Activated CD8-positive, alpha-beta memory T cell treated with anti-CD3 and anti-CD28 coated beads, Interleukin-2, amount 50 U/mL, for 48 hours (primary cell): Measurements from ENCODE around the gene DGCR2.
"Not testable (repeated sequence)": the region's sequence is repeated elsewhere in the genome, so short reads cannot be mapped to it uniquely, and the experiment has no call there.

Experiments used
- DNase-seq: peaks from one replicate; pipeline ENCODE4 v3.0.0-alpha.2; 2020

DGCR2 gene, protein sequence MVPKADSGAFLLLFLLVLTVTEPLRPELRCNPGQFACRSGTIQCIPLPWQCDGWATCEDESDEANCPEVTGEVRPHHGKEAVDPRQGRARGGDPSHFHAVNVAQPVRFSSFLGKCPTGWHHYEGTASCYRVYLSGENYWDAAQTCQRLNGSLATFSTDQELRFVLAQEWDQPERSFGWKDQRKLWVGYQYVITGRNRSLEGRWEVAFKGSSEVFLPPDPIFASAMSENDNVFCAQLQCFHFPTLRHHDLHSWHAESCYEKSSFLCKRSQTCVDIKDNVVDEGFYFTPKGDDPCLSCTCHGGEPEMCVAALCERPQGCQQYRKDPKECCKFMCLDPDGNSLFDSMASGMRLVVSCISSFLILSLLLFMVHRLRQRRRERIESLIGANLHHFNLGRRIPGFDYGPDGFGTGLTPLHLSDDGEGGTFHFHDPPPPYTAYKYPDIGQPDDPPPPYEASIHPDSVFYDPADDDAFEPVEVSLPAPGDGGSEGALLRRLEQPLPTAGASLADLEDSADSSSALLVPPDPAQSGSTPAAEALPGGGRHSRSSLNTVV

DNA sequence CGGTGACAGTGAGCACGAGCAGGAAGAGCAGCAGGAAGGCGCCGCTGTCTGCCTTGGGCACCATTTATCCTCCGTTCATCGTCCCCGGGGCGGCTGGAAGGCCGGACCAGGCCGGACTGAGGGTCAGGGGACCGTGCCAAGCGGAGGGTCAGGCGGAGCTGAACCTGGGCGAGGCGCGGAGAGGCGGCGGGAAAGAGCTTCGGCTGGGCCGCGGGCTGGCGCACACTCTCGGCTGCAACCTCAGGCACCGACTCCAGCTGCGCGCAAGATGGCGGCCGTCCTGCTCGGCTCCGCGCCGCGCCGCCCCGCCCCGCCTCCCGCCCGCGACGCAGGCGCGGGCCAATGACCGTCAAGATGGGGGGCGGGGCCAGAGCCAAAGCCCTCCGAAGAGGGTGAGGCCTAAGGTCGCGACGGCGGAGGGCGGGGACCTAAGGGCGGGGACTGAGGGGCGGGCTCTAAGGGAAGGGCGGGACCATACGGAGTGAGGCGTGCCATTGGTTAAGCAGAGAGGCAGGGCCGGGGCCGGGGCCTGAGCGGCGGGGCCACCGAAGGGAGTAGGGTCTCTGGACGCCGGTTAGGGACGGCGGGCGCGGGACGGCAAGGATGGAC, at the start of gene DGCR2:
TSS of gene DGCR2 (minus strand) at position 270 of the 609 bp plus-strand sequence. CDS start at position 64, 206 bp downstream.
- DNase-seq: peak; percentile 97

DNA sequence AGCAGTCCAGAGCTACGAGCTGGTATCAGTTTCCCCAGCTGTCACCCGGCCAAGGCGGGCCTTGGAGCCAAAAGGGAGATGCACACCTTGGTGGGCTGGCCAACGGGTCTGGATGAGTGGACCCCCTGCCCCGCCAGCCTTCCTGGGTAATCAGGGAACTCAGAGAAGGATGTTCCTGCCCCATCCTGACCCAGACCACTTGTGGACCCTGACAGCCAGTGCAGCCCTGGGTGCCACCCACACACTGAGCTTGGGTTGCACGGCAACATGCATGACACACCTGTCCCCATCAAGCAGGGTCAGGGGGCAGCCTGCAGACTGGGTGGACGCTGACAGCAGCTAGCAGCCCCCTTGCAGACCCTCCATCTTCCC, 47.7 kb upstream of the DGCR2 start:
- no peak for DNase-seq

DNA sequence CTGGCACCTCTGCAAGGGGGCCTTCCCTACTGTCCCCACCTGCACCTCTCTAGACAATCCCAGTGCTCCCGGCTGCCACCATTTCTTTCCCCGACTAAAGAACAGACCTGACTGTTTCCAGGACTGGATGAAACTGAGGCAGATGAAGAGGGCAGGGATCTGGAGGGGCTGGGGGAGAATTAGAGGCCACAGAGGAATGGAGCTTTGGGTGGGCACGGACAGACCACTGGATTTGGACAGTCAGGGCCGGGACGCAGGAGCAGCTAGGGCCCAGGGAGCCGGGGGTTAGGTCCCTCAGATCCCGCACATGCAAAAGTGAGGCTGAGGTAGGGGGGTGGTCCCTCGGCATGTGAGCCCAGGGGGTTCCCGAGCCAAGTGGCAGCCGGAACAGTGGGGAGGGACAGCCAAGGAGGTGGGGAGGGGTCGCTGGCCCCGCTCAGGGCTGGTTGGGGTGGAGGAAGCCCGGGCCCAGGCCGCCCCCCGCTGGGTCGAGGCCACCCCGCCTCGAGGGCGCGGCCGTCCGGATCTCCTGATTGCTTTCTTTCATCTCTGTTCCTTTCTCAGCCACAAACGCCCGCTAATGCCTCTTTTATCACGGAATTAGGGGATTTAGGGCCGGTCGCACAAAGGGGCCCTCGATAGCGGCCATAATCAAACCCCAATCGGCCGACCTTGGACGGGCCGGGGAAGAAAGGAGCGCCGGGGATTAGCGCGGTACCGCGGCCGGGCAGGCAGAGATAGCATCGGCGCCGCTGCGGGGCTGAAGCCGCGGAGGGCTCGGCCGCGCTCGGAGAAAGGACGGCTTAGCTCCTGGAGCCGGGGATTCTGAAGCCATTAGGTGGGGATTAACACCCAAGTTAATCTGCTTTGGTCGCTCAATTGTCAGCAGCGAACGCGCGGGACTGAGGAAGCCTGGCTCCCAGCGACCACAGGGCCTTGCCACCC, 47.1 kb upstream of the DGCR2 start:
- DNase-seq: no peak

DNA sequence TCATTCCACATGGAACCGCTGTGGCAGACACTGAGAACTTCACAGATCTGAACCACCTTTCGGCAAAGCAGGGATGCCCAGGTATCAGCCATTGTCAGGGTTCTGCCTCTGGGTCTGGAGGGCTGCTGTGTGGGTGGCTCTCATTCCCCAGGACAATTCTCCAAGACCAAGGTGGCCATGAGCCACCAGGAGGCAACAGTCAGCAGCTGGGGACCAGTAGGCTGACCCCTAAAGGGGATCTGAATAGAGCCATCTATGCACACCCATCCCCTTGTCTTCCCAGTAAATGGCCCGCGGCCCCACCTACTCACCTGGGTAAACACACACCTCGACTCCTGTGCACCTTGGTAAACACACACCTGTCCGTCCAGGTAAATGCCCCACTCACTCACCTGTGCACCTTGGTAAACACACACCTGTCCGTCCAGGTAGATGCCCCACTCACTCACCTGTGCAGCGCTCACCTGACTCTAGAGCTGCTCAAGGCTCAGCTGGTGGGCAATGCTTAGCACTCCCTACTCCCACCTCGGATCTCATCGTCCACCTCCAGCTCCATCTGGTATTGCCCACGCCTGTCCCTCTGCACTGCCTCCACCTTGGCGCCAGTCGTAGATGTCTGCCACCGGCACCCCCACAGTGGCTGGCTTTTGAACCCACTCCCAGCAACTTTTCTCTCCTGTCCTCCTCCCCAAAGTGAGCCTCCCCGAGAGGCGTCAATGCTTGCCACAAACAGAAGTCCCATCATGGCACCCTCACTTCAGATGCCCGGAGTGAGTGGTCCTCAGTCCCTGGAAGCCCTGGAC, 46.1 kb upstream of the DGCR2 start:
- DNase-seq: no peak

DNA sequence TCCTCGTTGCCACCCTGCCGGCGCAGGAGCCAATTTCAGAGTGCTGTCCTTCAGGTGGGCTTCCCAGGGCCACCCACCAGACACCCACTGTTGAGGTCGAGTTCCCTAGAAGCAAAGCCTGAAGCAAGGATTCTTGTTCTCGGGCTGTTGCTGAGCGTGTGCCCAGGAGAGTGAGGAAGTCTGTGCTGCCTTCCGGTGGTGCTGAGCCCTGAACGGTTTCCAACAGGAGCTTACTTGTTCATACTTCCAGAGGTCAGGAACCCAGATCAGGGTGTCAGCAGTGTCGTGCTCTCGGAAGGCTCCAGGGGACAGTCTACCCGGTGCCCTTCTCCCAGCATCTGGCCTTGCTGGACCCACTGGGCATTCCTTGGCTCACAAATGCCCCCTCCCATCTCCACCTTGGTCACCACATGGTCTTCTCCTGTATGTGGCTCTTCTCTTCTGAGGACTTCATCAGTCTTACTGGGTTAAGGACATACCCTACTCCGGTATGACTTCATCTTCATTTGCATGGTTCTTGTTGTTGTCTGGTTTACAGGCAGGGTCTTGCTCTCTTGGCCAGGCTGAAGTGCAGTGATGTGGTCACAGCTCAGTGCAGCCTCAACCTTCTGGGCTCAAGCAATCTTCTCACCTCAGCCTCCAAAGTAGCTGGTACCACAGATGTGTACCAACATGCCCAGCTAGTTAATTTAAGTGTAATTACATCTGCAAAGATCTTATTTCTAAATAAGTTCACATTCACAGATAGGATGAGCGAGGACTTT, 45.1 kb upstream of the DGCR2 start:
- DNase-seq: no peak

DNA sequence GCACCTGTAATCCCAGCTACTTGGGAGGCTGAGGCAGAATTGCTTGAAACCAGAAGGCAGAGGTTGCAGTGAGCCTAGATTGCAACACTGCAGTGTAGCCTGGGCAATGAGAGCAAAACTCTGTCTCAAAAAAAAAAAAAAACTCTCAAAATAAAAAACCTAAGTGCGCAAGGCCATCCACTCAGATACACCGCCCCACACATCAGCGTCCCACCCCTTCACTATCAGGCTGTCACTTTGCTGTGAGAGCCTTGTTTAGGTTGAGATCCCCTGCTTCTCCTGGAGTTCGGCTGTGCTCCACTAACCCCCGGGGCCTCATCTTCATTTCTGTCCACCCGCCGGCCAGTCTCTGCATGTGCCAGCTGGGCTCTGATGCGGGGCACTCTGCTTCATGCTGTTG, 44.2 kb upstream of the DGCR2 start:
- DNase-seq: no peak

DNA sequence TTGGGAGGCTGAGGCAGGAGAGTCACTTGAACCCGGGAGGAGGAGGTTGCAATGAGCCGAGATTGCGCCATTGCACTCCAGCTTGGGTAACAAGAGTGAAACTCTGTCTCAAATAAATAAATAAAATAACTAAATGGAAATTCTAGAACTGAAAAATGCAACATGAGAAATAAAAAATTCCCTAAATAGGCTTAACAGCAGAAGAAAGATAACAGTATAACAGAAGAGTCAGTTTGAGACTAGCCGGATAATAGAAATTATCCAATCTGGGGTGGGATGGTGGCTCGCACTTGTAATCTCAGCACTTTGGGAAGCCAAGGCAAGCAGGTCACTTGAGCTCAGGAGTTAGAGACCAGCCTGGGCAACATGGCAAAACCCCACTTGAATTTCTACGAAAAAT, 42.2 kb upstream of the DGCR2 start:
- DNase-seq: no peak

DNA sequence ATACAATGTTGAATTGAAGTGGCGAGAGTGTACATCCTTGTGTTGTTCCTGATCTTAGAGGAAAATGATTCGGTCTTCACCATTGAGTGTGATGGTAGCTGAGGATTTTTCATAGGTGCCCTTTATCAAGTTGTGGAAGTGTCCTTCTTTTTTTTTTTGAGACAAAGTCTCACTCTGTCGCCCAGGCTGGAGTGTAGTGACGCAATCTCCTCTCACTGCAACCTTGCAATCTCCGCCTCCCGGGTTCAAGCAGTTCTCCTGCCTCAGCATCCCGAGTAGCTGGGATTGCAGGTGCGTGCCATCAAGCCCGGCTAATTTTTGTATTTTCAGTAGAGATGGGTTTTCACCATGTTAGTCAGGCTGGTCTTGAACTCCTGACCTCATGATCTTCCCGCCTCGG, 36.4 kb upstream of the DGCR2 start:
- DNase-seq: not testable (repeated sequence)

DNA sequence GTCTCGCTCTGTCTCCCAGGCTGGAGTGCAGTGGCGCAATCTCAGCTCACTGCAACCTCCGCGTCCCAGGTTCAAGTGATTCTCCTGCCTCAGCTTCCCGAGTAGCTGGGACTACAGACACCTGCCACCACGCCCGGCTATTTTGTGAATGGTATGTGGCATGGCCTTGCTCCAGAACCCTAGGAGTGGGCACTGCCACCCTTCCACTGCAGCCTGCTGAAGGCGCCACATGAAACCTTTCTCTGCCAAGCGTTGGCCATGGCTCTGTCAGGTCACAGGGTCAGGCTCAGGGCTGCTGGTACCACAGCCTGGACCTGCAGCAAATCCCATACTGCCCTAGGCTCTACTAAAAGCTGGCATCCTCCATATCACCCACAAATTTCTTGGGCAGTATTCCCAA, 33.9 kb upstream of the DGCR2 start:
- DNase-seq: not testable (repeated sequence)

DNA sequence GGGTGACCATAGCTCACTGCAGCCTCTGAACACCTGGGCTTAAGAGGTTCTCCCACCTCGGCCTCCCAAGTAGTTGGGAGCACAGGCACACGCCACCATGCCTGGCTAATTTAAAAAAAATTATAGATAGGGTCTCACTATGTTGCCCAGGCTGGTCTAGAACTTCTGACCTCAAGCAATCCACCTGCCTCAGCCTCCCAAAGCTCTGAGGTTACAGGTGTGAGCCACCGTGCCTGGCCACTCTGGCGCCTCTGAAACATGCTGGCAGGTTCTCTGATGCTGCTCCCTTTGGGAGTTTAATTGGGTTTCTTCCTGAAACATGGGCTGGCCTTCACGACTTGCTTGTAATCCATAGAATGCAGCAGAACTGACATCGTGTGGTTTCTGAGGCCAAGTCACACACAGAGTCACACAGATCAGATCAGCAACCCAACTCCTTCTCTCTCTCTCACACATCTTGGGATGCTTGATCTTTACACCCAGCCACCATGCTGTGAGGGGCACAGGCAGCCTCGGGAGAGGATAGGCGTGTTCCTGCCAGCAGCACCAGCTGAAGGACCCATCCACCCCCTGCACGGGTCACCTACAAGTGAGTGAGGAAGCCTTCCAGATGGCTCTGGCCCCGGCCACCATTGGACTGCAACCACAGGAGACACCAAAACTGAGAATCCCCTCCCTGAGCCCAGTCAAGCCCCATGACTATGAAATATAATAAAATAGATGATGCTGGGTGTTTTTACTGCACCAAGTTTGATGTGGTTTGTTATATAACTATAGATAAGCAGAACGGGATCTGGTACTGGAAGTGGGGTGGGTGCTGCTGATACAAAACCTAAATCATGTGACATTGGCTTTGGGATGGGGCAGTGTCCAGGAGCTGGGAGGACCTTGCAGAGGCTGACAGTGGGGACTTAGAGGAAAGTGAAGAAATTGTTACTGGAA, 31.0 kb upstream of the DGCR2 start:
- DNase-seq: no peak

DNA sequence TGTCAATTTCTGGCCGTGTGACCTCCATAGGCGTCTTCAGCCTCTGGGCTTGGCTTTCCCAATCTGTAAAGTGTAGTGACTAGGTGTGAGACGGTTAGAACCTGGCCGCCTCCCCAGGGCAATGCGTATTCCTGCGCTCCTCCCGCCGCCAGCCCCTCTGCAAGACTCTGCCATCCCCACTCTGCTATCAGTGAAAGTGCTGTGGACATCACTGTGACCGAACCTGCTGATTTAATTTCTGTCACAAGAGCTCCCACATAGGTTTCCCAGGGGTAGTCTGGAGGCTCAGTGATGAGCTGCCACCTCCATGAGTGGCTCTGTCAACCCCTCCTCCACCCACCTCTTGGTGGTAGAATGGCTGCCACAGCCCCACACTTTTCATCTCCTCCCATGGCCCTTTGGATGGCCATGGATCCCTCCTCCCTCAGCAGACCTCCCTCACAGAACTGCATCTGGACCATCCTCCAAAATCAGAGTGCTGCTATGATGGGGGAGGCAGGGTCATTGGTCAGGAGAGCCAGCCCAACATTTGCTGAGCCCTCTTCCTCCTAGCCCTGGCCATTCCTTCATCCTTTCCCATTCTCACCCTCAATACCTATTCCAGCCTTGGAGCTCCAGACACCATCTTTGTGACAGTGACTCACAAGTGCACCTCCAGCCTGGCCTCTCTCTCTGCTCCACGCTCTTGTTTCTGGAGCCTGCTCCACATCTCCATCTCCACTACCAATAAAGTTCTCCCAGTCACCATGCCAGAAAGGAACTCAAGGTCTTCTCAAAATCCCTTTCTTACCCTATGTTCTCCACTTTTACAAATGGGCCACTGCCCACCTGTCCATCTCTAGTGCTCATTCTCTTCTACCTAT, 29.3 kb upstream of the DGCR2 start:
- DNase-seq: no peak

DNA sequence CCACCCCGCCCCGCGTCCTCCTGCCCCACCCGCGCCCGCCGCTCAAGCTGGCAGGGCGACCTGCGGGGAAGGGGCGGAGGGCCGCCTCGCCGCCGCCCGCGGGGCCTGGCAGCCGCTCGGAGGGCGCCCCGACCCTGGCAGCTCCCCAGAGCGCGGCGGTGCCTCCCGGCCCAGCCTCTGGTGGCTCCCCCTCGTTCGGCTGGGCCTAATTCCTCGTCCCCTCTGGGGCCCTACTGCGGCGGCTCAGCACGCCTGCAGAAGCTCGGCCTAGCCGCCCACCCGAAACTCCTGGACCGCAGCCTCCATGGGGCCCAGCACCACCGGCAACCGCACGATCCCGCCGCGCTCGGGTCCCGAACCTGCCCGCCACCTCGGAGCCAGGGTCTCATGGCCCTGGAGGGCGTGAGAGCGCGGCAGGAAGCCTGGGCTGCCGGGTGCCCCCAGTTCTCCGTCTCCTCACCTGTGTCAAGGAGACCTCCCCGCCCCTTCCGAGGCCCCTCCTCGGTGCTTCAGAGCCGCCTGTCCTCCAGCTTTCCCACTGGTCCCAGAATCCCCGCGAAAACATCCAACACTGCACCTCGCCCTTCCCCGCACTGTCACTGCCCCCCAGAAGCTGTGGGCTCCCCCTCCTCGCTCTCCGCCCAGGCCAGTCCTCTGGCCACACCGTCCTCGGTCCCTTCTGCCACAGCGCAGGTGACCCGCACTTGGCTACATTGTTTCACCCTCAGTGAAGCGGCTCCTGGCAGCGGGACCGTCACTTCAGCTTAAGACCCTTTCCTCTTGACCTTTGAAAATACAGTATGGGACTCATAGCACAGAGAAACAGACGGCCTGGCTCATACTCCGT, 28.5 kb upstream of the DGCR2 start:
- DNase-seq: no peak

DNA sequence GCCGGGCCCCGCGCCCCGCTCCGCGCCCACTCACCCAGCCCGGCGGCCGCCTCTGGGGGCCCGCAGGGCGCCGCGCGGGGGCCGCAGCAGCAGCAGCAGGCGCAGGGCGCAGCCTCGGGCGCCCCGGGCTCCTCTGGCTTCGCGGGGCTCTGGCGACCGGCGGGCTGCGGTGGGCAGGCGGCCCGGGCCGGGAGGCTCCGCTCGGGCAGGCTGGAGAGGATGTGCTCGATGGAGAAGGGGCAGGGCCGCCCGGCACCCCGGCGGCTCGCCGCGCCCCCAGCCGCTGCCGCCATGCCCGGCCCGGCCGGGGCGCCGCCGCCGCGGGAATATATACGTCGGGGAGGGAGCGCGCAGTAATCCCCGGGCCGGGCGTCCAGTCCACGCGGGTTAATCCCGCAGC, 27.8 kb upstream of the DGCR2 start, which contains the start of gene GSC2:
TSS of gene GSC2 (minus strand) at position 302 of the 400 bp plus-strand sequence. CDS start at position 293, 9 bp downstream.
- DNase-seq: no peak

DNA sequence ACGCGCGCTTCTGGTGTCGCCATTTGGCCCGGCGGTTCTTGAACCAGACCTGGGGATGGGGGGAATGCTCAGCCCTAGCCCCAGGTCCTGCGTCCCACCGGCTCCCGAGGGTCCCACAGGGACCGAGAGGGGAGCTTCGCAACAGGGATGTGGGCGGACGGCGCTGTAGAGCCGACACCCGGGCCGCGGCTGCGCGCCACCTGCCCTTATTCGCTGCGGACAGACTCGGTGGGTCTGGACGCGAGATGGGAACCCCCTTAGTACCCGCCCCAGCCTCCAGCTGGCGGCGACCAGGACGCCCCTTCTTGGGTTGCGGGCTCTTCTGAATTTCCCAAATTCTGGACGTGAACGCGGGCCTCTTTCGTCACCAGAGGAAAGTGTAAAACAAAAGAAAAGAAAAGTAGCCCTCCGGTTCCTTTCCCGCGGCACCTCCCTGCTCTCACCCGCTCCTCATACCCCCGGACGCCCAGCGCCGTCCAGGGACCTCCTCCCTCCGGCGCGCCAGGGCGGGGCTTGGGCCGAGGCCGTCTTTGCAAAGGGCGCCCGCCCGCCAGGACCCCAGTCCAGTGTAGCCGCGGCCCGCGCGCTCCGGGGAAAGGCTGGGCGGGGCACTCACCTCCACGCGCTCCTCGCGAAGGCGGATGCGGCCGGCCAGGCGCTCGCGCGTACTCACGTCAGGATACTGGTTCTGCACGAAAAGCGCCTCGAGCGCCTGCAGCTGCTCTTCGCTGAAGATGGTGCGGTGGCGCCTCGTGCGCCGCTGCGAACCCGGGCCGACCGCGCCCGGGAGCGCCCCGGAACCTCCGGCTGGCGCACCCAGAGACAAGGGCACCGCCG, 27.1 kb upstream of the DGCR2 start:
- DNase-seq: no peak

DNA sequence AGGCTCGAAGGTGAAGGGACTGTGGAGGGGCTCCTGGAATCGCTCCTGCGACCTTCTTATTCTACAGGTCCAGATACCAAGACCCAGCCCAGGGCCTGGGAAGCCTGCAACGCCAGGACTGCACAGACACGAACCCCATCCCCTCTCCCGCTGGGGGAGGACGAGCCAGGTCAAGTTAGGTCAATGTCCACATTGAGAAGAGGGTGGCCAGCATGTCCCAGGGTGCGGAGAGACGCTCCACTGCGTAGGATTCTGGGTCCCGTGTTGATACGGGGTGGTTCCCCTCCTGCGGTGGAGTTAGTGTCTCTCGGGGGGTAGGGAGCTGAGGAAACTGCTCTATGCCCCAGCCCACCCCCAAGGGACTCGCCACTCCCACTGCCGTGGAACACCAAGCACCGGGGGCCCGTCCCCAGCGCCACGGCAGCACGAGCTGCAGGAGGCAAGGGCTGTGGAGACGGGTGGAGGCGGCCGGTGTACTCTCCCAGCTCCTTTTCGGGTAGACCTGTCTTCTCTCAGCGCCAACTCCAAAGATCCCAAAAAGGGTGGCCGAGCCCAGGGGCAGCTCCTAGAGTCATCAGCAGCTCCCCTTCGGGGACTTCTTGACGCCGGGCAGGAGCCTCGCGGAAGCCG, 26.3 kb upstream of the DGCR2 start:
- DNase-seq: no peak

DNA sequence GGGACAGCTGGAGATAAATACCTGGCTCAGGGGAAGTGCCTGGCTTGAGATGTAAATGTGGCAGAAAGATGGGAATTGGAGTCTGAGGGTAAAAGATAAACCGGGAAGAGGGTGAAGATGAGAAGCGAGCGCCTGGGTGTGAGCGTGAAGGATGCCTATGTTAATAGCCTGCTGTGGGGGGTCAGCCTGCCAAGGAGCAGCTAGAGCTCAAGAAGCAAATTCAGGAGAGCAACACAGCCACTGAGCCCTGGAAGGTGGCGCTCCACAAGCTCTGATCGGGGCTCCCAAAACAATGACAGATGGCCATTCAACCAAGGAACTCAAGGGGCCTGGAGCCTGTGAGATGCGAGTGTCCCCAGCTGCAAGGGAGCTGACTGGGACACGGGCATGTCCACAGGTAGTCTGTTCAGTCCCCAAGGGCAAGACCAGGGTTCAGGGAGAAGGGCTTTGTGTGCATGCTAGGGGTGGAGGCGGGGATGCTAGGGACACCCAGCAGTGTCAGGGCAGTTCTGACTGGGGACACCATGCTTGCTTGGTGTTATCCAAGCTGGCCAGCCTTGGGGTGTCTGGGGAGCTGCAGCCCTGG, 25.1 kb upstream of the DGCR2 start:
- no peak for DNase-seq
